Small intestine (tissue), 16 donors: ENCODE data around the gene CENPT. TPM values are rescaled to one million over a fixed set of nuclear protein-coding genes. Genes with fewer than 3 reads are reported as not detected.
A peak's percentile ranks its signal among the peaks of the same experiment; 100 is the strongest.

ENCODE experiments used
- DNase-seq, 2 donors: peaks; one replicate each; pipeline versions ENCODE4 v3.0.0 to v3.0.0-alpha.2; 2013
- FAIRE-seq: peaks from 2 replicates; lab custom pipeline; 2012; peaks lifted over from hg19 to GRCh38; lab: Jason Lieb, UNC
- H3K27ac ChIP-seq, 3 donors: one replicate each; pipeline ENCODE4 v1.5.1; 2013; ENCODE audit warnings: low read length in 2 of 3, mild to moderate bottlenecking in 2 of 3, control low read depth in 1 of 3, inconsistent platforms in 1 of 3, low read depth in 1 of 3, moderate library complexity in 1 of 3
- H3K27me3 ChIP-seq, 3 donors: one replicate each; pipeline ENCODE4 v1.6.1; 2013; ENCODE audit warnings: low read length in 3 of 3, inconsistent platforms in 1 of 3; ENCODE audit not compliant: control insufficient read depth in 3 of 3, insufficient read depth in 3 of 3
- H3K36me3 ChIP-seq, 3 donors: one replicate each; pipeline ENCODE4 v1.6.1; 2013; ENCODE audit warnings: low read length in 3 of 3, inconsistent platforms in 1 of 3, low read depth in 1 of 3, mild to moderate bottlenecking in 1 of 3, moderate library complexity in 1 of 3; ENCODE audit not compliant: control insufficient read depth in 3 of 3, insufficient read depth in 2 of 3
- H3K4me1 ChIP-seq, 3 donors: one replicate each; pipeline ENCODE4 v1.6.1; 2013; ENCODE audit warnings: low read length in 2 of 3, inconsistent platforms in 1 of 3, low read depth in 1 of 3, mild to moderate bottlenecking in 1 of 3, moderate library complexity in 1 of 3; ENCODE audit not compliant: control insufficient read depth in 3 of 3, insufficient read depth in 2 of 3
- H3K4me3 ChIP-seq, 3 donors: one replicate each; pipeline ENCODE4 v1.5.1; 2013; ENCODE audit warnings: low read length in 3 of 3, control low read depth in 1 of 3, inconsistent platforms in 1 of 3, low read depth in 1 of 3, mild to moderate bottlenecking in 1 of 3, moderate library complexity in 1 of 3
- H3K9me3 ChIP-seq, 2 donors: one replicate each; pipeline ENCODE4 v1.6.1; 2013; ENCODE audit warnings: low read depth in 1 of 2, low read length in 1 of 2; ENCODE audit not compliant: control insufficient read depth in 2 of 2, insufficient read depth in 1 of 2
- WGBS, 3 donors: extraction: QIAGEN DNeasy Blood & Tissue Kit; methylation state at CpG; one replicate each; pipeline ENCODE4 v1.1.7; 2013; 5-methylcytosine and 5-hydroxymethylcytosine counted together
- long read RNA-seq, 10 donors: transcript quantifications; one replicate each; lab custom pipeline, GENCODE V29; 2026
- polyA plus RNA-seq, 4 donors: library from polyadenylated mRNA; stranded (reverse) in 3 of 4; unstranded in 1 of 4; fragments of 200-250 nt in 3 of 4; fragments of 120-200 nt in 1 of 4; gene quantifications; one replicate each; pipeline versions ENCODE4 v1.2.1 to v1.2.3, GENCODE V29; 2013
- donor health status: healthy with polysubstance abuse.
- donor health status: control.
- donor health status: control.
- donor health status: Bipolar disorder and iron deficiency.
- donor health status: healthy.

CENPT gene, protein sequence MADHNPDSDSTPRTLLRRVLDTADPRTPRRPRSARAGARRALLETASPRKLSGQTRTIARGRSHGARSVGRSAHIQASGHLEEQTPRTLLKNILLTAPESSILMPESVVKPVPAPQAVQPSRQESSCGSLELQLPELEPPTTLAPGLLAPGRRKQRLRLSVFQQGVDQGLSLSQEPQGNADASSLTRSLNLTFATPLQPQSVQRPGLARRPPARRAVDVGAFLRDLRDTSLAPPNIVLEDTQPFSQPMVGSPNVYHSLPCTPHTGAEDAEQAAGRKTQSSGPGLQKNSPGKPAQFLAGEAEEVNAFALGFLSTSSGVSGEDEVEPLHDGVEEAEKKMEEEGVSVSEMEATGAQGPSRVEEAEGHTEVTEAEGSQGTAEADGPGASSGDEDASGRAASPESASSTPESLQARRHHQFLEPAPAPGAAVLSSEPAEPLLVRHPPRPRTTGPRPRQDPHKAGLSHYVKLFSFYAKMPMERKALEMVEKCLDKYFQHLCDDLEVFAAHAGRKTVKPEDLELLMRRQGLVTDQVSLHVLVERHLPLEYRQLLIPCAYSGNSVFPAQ
- polyA plus RNA-seq = 100 to 1,000 TPM in 1 of 4 donors, 10 to 100 TPM in 3; 25.3 to 111 (median 43.9) TPM
- long read RNA-seq, donor 1 = 0 reads
- long read RNA-seq, donor 2 = 0 reads
- long read RNA-seq, donor 3, partial matches to known transcripts = 5 of 8 reads
- long read RNA-seq, donor 3, other reads (novel, unspliced or antisense) = 0 of 8 reads
- long read RNA-seq, donor 4 = 0 reads
- long read RNA-seq, donor 5 = 0 reads
- long read RNA-seq, donor 6, partial matches to known transcripts = 0 of 1 reads
- long read RNA-seq, donor 6, other reads (novel, unspliced or antisense) = 0 of 1 reads
- long read RNA-seq, donor 7, partial matches to known transcripts = 60 of 62 reads
- long read RNA-seq, donor 7, other reads (novel, unspliced or antisense) = 0 of 62 reads
- long read RNA-seq, donor 8, partial matches to known transcripts = 0 of 19 reads
- long read RNA-seq, donor 8, other reads (novel, unspliced or antisense) = 19 of 19 reads
- long read RNA-seq, donor 9 = 0 reads
- long read RNA-seq, donor 10, partial matches to known transcripts = 0 of 3 reads
- long read RNA-seq, donor 10, other reads (novel, unspliced or antisense) = 0 of 3 reads

DNA sequence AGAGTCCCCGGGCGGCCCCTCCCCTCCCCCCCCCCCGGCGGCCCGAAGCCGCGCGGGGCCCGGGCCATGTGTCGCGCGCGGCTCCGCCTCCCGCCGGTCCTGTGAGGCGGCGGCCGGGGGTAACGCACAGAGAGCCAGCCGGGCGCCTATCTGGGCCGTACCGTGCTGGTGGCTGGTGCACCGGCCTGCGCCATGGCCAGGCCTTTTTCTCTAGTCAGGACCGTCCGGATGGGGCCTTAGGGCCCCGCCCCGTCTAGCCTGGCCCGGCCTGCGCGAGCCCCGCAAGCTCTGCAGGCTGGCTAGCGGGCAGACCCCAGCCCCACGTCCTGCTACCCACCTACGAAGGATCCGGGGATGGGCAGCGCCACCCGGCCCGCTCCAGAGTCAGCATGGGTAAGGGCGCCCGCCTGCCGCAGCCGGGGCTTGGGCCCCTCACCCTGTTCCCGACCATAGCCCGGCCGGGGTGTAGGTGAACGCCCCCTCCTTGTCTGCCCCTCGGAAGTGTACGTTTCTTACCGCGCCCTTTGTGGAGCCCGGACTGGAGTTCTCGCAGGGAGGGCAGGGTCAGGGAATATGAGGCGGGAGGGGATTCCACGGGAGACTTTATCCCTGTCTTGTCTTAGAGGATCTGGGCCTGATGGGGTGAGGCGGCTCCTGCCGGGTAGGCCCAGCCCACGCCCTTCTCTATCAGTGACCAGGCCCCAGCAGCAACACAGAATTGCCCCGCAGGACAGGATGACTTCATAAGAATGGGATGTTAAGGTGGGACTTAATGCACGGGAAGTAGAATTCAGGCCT lies at the start of gene CENPT:
CENPT (minus strand) TSS at position 630 of the 798 bp plus-strand sequence. CDS start 13,834 bp downstream, outside the sequence.
- H3K36me3 ChIP-seq = peaks cover 0 to 32% (median 0%) of the 10 kb centered on the region in 3 donors
- no peaks in the 10 kb centered on the region for H3K9me3 ChIP-seq
- H3K27ac ChIP-seq = peak within 1 kb of the TSS; percentile 88 to 95 (median 88)
- no peaks in the 10 kb centered on the region for H3K27me3 ChIP-seq
- DNase-seq (peak; percentile 79 to 91), FAIRE-seq (no peak)
- peak within 1 kb of the TSS; percentile 66 to 97 (median 93) for H3K4me3 ChIP-seq
- H3K4me1 ChIP-seq = peaks cover 15 to 42% (median 17%) of the 10 kb centered on the region in 3 donors
- WGBS, 3 donors = 1% methylated on average over 38 to 62 of the region's 62 CpGs

DNA sequence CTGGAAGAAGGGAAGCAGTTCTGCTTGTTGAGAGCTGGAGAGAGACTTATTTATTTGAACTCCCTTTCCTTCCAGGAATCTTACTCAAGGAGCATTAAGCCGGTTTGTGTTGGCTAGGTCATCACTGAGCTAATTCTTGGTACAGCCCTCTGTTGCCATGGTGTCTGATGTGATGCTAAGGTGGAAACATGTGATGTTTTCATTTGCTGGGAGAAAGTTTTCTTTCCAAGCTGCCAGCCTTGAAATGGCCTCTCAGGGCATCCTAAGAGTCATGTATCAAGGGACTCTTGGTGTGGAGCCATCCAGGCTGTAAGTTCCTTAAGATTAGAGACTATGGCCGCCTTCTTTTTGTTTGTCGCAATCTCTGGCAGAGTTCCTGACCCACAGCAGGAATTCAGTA lies 49.7 kb upstream of the CENPT start:
- H3K4me1 ChIP-seq = peaks cover 4 to 9% (median 9%) of the 10 kb centered on the region in 3 donors
- no peak for FAIRE-seq
- no peaks in the 10 kb centered on the region for H3K9me3 ChIP-seq
- no peak for DNase-seq
- no peak overlapping the region for H3K4me3 ChIP-seq
- H3K27ac ChIP-seq = no peak overlapping the region
- WGBS, 3 donors = 74 to 86% (median 76%) methylated on average over 3 of the region's 3 CpGs
- no peaks in the 10 kb centered on the region for H3K27me3 ChIP-seq
- peaks cover 0 to 24% (median 0%) of the 10 kb centered on the region in 3 donors for H3K36me3 ChIP-seq

DNA sequence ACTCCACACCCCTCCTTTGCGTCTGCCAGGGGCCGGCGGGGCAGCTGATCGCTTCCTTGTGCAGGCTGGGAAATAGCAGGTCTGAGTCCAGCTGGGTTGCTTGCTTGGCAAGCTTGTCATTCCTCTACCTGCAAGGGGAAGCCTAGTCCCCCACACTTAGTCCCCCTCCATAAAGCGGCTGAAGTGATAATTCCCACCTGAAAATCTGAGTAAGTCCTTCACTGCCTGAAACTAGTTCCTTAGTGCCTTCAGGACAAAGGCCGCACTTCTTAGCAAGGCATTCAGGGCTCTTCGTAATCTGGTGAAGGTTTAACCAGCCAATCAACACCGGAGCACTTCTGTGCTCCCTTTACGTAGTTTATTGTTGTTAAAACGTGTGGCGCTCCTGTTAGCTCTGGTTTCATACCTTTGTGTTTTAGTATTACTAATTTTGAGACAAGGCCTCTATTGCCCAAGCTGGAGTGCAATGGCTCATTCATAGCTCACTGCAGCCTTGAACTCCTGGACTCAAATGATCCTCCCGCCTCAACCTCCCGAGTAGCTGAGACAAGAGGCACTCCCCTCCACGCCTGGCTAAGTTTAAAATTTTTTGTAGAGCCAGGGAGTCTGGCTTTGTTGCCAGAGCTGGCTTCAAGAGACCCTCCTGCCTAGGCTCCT lies 46.4 kb upstream of the CENPT start:
- DNase-seq (peak; percentile 76 to 79), FAIRE-seq (no peak)
- H3K27me3 ChIP-seq = no peaks in the 10 kb centered on the region
- peaks cover 0 to 10% (median 0%) of the 10 kb centered on the region in 3 donors for H3K36me3 ChIP-seq
- peak overlapping the region; percentile 81 to 94 (median 86) for H3K4me3 ChIP-seq
- peaks cover 4 to 9% (median 9%) of the 10 kb centered on the region in 3 donors for H3K4me1 ChIP-seq
- 7 to 18% (median 11%) methylated on average over 14 of the region's 14 CpGs for WGBS, 3 donors
- peak overlapping the region; percentile 95 to 99 (median 96) for H3K27ac ChIP-seq
- H3K9me3 ChIP-seq = no peaks in the 10 kb centered on the region

DNA sequence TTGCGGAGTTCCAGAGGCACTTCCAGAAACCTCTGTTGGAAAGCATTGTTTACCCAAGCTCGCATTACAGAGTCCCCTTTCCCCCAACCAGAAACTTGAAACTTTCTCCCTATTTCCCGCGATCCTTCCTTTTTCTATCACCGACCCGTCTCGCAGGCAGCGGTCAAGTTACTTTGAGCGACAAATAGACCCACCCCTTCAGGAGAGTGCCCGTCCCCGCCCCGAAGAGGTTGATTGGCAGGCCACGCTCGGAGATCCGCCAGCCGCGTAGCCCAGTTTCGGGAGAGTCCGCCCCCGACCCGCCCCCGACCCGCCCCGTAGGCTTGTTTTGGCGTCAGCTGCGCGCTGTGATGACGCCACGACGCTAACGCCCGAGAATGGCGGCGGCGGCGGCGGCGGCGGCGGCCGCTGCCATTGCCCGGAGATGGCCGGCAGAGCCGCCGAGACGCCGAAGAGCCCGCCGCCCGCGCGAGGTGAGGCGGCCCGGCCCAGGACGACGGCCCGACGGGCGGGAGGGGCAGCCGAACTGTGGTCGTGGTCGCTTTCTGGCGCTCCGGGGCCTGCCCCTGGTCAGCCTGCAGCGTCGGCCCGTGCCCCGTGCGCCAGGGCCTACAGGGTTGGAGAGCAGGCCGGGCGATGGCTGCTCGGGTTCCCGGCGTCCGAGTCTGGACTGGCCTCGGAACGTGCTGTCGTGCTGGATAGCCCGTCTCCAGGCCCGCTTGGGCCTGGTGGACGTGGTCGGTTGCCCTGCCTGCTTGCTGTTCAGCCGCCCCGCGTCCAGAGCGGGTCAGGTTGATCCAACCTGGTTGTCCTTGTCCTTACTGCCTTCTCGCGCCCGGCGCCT lies 45.6 kb upstream of the CENPT start, which contains the start of gene PSKH1:
PSKH1 (plus strand) TSS at position 356 of the 844 bp plus-strand sequence. CDS start 15,496 bp downstream, outside the sequence.
- no peak for FAIRE-seq
- H3K4me1 ChIP-seq = peaks cover 4 to 9% (median 9%) of the 10 kb centered on the region in 3 donors

DNA sequence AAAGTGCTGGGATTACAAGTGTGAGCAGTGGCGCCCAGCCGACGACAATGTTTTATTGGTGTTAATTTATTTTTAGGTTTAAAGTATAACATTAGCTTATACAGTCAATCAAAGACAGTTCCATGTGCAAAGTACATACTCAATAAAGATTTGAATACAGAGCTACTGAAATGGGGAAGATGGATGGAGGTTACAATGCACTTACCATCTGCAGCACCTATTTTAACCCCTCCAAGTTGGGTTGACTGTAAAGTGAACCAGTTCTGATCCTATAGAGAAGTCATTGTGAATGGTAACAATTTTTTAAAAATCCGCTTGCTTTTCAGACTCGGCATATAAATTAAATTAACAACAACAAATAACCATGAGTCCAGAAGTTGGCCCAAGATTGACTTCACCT lies 44.9 kb upstream of the CENPT start:
- Histone ChIP-seq H3K27me3 (no peaks in the 10 kb centered on the region), H3K27ac (peak overlapping the region in 1 of 3 donors; percentile 55), H3K4me3 (peak overlapping the region in 1 of 3 donors; percentile 36), H3K36me3 (peaks cover 0 to 6% (median 0%) of the 10 kb centered on the region in 3 donors), H3K9me3 (no peaks in the 10 kb centered on the region), H3K4me1 (peaks cover 2 to 9% (median 8%) of the 10 kb centered on the region in 3 donors)
- WGBS, 3 donors = 44 to 59% (median 57%) methylated on average over 5 of the region's 5 CpGs
- no peak for DNase-seq
- FAIRE-seq = no peak

More for the DNA sequence above, 45.6 kb upstream of the CENPT start, which contains the start of gene PSKH1:
- no peaks in the 10 kb centered on the region for H3K9me3 ChIP-seq
- H3K36me3 ChIP-seq = peaks cover 0 to 12% (median 0%) of the 10 kb centered on the region in 3 donors
- H3K27me3 ChIP-seq = no peaks in the 10 kb centered on the region
- peak within 1 kb of the TSS; percentile 95 to 99 (median 96) for H3K27ac ChIP-seq
- 0 to 1% (median 0%) methylated on average over 59 to 90 of the region's 90 CpGs for WGBS, 3 donors
- H3K4me3 ChIP-seq = peak within 1 kb of the TSS; percentile 81 to 94 (median 86)
- DNase-seq = peak; percentile 96 to 98

DNA sequence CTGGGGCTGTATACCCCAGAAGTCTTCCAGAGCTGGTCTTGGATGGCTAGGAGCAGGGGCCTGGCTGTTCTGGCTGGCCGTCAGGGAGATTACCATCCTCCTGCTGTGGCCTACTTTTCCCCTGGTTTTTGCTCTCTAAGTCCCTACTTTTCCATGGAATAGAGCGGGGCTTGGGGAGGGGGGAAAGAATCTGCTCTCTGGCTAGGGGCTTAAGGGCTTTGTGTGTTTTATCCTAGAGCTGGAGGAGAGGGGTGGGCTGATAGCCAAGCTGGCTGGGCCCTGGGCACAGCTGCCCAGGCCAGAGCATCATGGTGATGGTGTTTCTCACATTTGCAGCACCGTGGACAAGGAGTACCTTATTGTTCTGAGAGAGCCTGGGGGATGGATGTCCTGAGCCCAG lies 40.8 kb upstream of the CENPT start:
- no peak for FAIRE-seq
- WGBS, 3 donors = 87 to 91% (median 88%) methylated on average over 3 of the region's 3 CpGs
- Histone ChIP-seq H3K9me3 (no peaks in the 10 kb centered on the region), H3K27ac (no peak overlapping the region), H3K36me3 (peaks cover 0 to 42% (median 2%) of the 10 kb centered on the region in 3 donors), H3K27me3 (no peaks in the 10 kb centered on the region), H3K4me3 (no peak overlapping the region), H3K4me1 (peaks cover 0 to 8% (median 0%) of the 10 kb centered on the region in 3 donors)
- DNase-seq = no peak
